HG03457 (cell line): ENCODE measurements around the gene ATP2A2.
"Not testable (repeated sequence)": the region's sequence is repeated elsewhere in the genome, so short reads cannot be mapped to it uniquely, and the experiment has no call there.

ENCODE experiments used
- ATAC-seq: cut with Tn5 transposase; IDR thresholded peaks from one replicate; pipeline ENCODE4 v1.9.1; 2021; ENCODE audit warnings: moderate number of reproducible peaks; ENCODE audit not compliant: unreplicated experiment

Gene ATP2A2

DNA sequence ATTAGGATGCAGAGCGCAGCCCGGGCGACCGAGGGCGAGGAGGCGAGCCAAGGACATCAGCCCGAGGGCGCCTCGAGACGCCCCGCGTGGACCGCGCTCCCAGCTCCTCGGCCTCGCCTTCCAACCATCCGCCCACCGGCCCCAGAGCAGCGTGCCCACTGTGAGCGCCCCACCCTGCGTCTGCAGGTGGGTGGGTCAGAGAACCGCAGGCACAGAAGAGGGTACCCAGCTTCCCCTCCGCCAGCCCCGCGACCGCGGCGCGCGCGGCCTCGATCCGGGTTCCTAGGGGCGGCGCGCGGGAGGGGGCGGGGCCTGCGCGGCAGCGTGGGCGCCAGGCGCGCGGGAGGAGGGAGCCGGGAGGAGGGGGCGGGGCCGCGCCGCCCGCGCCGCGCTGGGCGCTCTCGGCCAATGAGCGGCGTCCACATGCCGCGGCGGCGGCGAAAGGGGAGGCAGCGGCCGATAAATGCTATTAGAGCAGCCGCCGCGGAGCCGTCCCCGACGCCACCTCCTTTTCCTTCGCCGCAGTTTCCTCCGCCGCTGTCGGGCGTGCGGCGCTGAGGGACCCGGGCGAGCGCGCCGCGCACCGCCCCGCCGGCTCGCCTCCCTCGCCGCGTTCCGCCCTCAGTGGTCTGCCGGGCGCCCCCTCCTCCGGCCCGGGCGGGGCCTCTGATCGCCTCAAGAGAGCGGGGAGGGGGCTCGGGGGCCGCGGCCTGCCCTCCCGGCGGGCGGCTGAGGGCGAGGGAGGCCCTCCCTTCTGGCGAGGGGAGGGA lies at the start of gene ATP2A2:
Gene ATP2A2 (plus strand): TSS at position 469 of the 770 bp plus-strand sequence. CDS start 543 bp downstream, outside the sequence.
- peak; percentile 64 for ATAC-seq

DNA sequence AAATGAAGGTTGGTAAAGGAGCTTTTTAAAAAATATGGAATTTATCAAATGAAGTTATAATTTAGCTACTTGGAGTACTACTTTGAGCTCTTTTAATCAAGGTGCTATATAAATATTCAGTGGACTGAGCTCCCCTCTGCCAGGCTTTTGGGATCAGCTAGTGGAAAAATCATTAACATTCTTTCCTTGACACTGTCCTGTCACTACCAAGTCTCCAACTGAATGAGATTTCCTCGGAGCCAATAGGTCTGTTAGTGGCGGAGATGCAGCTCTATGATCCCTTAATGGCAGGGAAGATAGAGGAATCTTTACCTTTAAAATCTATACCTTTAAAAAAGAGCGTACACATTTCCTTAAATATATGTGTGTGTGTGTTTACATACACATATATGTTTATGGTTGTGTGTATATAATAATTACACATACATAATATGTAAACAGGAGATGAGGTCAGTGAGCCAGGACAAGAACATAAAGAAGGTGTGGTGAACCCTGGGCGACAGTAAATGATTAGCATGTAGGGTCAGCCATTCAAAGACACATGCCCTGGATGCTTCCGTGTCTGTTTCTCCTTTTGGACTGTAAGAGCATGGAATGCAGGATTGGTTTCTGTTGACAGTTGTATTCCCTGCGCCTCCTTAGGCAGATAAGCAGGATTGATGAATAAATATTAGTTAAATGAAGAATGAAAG lies 47.7 kb upstream of the ATP2A2 start:
- no peak for ATAC-seq

DNA sequence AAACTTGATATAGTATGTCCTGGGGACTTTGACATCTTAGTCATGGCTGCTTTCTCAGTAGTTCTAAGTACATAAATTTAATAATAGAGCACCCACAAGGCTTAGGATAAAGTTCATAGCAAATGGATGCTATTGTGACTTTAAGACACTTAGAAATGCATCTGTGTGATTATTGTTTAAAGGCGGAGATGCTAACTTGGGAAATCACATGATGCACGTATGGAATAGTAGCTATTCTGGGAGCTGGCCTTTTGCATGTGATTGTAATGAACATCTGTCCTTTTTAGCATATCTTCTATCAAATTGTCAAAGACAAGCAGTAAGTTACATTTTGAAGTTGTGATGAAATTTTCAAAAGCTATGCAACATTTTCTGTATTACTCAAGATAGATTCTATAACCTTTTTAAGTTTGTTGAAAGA lies 46.7 kb upstream of the ATP2A2 start:
- no peak for ATAC-seq

DNA sequence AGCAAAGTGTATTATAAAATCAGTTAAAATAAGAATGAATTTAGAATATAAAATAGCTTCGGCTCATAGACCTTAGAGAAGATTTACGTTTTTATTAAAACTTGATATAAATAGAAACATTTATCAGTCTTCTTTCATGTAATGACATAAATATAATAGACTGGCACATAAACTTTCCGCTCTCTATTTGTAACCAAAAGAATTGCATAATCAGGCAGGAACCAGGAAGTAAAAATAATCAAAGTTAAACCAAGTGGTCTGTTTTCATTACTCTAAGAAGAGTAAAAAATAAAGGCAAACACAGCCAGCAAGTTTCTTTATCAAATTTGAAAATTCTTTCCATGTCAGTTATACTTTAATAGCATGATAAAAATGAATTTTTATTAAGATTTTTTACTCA lies 46.3 kb upstream of the ATP2A2 start:
- ATAC-seq = no peak

DNA sequence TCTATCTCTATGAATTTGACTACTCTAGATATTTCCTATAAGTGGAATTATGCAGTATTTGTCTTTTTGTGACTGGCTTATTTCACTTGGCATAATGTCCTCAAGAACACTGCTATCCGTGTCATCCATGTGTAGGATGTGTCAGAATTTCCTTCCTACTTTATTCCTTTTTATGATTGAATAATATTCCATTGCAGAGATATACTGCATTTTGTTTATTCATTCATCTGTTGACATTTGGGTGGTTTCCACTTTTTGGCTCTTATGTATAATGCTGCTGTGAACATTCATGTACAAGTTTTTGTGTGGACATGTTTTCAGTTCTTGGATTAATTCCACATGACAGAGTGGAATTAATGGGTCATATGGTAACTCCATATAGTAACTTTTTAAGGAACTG lies 45.7 kb upstream of the ATP2A2 start:
- ATAC-seq = no peak

DNA sequence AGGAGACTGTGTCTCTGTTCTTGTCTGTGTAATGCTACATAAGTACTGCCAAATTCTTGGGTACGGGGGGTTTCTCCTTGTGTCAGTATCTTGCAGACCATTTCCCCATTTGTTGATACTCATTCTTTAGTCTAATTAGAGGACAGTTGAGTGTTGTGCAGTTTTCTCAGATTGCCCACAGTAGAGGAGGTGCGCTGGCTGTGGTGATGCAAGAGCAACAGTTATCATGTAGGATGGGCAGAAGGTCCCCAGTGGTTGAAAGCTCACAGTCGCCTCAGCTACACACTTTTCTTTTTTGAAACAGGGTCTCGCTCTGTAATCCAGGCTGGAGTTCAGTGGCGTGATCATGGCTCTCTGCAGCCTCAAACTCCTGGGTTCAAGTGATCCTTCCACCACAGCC lies 37.8 kb upstream of the ATP2A2 start:
- no peak for ATAC-seq

DNA sequence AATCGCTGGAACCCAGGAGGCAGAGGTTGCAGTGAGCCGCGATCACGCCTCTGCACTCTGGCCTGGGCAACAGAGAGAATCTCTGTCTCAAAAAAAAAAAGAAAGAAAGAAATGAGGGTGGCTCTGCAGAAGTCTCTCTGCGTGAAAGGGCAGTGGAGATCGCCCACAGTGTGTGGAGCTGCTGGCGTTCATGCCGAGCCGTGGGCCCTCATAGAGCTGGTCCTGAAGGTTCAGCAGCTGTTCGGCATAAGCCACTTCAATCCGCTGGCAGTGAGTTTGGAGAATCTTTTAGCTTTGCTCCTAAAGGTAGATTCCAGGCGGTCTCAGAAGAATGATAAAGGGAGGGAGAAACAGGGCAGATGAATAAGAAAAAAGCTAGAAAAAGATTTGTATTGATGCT lies 36.7 kb upstream of the ATP2A2 start:
- ATAC-seq = no peak

DNA sequence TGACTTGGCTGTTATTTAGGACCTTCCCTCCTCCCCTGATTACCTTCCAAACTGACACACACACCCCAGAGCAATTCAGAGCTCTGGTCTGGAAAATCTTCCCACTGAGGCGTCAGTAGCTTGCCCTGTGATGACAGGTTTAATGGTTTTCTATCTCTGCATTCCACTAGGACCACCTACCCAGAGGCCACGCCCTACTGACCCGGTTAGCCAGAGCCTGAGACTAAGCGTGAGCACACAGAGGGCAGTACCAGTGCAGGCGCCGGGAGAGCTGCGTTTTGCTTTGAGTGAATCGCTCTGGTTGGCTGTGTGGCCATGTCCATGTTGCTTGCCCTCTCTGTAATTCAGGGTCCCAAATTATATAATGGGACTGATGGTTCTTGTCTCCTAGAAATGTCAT lies 36.2 kb upstream of the ATP2A2 start:
- ATAC-seq = no peak

DNA sequence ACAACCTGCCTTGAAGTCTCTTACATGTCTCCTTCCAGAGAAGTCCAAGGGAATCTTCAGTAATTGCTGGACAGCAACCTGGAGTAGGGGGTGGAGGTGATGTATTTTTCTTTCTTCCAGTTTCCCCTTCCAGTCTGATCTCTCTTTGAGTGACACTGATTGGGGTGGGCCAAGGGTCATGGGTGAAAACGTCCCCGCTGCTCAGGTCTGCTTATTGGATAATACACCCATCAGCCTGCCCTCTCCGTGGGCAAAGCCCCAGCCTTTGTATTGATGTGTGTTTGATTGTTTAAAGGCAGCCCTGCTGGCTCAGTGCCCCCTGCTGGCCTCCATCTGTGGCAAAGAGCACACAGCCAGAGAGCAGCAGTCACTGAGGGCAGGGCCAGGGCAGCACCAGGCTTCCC lies 35.7 kb upstream of the ATP2A2 start:
- no peak for ATAC-seq

DNA sequence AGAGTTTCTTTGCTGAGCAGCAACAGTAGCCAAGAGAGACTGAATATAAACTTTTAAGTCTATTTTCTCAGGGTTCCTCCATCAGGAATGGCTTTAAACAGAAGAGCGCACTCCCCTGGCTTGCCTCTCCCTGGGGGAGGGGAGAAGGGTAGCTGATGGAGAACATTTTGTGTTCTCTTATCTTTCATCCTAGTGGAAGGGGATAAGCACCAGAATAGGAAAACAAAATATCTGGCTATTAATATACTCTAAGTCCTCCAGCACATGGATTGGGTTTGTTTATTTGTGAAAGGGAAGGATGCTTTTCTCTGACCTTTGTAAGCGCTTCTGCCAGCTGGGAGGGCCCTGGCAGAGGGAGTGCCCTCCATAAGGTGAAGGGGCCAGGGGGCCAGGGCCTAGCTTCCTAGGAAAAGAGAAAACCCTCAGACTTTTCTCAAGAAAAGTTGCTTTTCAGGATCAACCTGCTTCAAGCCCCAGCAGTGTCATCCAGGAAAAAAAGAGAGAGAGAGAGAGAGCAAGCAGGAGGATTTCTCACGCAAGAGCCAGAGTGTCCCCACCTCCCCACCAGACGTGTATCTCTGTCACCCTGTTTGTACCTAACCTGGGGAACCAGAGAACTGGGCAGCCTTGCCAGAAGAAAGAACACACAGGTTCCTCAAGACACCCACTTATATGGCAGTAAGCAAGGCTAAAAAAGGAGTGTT lies 34.3 kb upstream of the ATP2A2 start:
- ATAC-seq = no peak

DNA sequence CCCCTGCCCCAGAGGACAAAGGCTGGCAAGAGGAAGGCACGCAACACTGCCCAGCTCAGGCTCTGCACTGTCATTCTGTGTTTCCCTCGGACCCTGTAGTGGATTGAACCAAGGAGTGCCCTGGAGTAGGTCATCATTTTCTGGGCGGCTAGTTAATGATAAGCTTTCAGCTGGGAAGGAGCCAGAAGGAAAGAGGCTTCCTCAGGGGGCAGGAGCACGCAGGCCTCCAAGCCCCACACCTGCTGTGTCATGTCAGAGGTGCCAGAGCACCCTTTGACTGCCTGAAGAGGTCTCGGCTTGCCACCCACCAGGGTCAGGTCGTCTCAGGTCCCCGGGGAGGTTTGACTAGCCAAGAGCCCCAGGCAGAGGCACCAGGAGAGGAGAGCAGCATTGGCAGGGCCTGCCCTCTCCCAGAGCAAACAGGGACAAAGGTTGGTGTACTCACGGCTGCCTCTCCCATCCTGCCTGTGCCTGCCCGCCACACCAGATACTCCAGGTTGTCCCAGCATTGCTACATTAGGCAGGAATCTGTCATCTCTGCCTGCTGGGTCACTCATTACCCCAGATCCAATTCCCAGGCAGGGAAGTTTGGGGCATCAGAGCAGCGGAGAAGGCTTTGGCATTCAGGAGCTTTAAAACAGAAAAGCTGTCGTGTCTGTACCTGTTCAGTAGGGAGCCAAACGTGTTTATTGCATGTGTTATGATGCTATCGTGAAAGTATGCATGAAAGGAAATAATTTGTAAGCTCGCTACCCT lies 33.5 kb upstream of the ATP2A2 start:
- no peak for ATAC-seq

DNA sequence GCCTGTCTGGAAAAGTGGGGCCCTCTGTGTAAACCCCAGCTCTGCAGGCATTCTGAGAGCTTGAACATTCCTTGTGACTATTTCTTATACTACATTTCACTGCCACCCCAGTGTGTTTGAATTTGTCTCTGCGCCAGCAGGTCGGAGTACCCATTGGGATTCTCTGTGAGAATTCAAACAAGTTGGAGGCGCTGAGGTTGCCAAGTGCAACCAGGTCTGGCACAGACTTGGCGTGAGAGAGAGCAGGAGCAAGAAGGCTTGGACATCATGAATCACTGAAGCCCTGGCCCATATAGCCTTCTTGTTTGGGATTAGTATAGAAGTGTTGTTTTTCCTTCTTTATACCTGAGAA lies 33.0 kb upstream of the ATP2A2 start:
- ATAC-seq = no peak

DNA sequence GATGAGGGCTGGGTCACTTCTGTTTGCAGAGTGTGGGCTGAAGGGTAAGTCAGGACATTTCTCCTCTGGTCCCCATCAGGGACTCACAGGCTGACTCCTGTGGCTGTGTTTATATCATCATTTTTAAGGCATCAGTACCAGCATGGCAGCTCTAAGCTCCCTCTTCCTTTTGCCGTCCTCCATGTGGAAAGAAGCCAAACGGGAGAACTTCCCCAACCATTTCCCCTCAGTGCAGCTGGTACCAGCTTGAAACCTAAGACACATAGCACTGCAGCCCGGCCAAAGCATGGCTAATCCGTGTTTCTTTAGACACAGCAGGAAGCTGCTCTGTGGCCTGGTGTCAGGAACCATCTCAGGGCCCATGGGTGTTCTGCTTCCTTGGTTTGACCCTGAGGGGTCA lies 31.9 kb upstream of the ATP2A2 start:
- no peak for ATAC-seq

DNA sequence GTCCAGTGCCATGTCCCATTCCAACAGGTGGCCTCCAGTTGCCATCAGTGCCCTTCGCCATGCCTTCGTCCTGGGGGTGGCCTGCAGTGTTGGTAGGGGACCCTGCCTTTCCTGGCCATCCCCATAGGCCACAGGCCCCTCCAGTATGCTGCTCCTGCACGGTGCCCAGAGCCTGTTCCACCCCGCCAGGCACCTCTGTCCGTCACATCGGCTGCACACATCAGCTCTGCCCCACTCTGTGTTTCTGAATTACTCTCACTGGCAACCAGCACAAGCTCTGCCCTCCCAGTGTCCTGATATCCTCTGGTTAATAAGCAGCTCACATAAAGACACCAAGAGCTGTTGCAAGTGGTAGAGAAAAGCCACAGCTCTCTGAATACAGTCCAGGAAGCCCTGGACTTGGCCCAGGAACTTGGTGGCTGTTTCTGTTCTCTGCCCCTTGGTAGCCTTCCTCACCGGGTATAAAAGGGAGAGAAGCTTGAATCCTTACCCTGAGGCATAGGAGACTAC lies 31.3 kb upstream of the ATP2A2 start:
- no peak for ATAC-seq

DNA sequence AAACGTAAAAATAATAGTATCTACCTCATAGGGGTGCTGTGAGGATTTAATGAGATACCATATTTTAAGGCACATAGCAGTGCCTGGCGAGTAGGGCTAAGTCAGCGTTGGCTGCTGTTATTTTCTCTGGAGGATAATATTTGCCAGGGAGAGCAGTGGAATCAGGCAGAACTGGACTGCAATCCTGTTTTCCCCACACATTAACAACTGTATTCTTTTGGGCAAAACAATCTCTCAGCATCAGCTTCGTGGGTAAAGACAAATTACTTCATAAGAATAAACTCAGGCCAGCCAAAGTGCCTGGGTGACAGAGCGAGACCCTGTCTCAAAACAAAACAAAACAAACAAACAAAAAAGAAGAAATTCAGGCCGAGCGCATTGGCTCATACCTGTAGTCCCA lies 29.7 kb upstream of the ATP2A2 start:
- no peak for ATAC-seq

DNA sequence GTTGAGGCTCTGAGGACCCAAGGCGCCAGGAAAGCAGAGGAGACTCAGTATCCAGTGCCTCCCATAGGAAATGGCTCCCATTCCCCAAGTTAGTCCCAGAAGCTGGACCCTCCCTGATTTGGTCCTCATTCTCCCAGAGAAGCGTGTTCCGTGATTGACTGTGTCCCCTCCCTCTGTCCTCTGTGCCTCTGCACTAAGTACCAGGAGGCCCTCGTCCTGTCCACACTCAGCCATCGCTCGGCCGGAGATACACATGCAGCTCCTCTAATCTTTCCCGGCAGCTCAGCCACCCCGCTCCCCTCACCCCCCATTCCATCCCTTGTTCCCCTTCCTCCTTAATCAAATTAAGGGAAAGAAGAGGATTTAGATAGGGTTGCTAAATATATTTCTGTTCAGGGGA lies 28.3 kb upstream of the ATP2A2 start:
- ATAC-seq = no peak

DNA sequence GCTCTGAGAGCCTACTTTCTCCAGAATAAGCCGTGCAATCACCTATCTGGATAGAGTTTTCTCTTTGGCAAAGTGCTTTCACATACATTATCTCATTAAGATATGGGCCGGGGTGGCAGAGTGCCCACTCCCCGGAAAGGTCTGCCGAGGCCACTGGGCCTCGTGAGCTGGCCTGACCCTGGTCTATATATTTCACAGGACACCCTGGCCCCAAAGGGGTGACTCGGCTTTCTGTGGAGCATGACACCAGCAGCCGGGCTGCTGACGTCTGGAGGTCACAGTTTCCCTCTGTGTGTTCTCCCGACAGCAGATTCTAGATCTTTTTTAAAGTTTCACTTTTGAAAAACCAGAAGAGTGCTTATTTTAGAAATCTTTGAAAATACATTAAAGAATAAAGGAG lies 27.9 kb upstream of the ATP2A2 start:
- no peak for ATAC-seq

DNA sequence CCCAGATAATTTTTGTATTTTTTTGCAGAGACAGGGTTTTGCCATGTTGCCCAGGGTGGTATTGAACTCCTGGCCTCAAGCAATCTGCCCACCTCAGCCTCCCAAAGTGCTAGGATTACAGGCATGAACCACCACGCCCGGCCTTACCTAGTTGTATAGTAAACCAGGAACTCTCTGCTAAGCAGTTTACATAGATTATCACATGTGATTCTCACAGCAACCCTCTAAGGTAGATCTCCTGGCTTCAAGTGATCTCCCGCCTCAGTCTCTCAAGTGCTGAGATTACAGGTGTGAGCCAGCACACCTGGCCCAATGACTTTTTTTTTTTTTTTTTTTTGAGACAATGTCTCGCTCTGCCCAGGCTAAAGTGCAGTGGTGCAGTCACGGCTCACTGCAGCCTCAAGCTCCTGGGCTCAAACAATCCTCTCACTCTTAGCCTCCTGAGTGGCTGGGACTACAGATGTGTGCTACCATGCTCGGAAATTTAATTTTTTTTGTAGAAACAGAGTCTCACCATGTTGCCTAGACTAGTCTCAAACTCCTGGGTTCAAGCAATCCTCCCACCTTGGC lies 26.0 kb upstream of the ATP2A2 start:
- no peak for ATAC-seq

DNA sequence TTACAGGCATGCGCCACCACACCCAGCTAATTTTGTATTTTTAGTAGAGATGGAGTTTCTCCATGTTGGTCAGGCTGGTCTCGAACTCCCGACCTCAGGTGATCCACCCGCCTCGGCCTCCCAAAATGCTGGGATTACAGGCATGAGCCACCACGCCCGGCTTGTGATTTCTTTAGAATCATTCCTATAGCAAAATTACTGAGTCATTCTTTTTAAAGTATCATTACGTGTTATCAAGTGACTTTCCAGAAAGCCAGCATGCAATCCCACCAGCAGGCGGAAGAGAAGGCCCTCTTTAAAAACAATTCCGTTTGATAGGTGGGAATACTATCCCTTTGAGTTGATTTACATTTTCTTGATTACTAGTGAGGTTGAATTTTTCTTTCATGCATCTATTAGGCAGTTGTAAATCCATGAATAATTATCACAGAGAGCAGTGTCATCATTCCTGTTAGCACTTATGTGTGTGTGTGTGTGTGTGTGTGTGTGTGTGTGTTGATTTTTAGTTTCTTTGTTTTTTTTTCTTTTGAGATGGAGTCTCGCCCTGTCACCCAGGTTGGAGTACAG lies 25.1 kb upstream of the ATP2A2 start:
- ATAC-seq = not testable (repeated sequence)

DNA sequence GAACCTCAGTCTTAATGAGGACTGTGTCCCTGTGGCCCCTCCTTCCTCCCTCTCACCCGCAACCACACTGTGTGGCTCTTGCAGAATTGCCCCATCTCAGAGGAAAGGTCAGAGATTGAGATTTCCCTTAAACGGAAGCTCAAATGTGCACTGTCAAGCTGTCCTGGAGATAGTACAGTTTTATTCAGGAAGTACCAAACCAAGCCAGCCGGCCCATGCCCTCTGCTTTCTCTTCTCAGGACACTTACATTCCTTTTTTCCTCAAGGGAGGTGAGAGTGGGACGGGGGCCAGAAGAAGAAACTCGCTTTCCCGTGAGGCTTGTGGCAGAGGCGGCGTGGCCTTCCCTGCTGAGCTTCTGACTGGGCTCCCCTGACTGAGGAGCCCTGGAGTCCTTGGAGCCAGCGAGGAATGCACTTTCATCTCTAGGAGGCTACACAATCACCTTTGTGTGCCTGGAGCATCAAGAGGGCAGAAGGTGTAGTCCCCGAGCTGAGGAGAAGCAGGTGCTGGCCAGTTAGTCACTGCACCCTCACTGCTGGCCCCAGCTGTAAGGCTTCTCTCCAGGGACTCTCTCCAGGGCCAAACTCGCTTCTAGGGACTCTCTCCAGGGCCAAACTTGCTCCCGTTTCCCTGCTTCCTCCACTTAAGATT lies 24.1 kb upstream of the ATP2A2 start:
- no peak for ATAC-seq
